Measurements from ENCODE around the gene TNIP2.
"Not testable (repeated sequence)": the region's sequence is repeated elsewhere in the genome, so short reads cannot be mapped to it uniquely, and the experiment has no call there.

The TNIP2 gene

DNA sequence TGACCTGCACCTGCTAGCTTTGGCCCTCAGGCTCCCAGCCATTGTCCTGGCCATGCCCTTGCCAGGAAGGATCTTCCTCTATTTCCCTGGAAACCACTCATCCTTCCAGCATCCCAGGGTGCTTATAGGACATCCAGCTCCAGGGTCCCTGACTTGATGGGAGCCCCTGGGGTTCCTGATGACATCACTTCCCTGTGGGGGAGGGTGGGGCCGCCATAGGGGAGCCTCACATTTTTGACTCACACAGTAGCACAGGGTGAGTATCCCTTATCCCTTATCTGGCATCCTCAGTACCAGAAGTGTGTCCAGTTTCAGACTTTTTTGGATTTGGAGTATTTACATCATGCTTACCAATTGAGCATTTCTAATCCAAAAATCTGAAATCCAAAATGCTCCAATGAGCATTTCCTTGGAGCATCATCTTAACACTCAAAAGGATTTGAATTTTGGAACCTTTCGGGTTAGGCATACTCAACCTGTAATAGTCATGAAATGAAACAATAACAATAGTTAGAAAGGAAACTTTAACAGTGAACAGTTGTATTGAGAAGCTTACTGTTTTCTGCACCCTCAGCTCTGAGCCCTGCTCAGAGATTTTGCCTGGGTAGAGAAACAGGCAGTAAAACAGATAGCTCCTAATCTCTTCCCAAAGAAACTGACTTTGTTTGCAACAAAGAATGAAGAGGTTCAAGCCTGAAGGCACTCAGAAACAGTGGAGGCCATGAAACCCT lies 22.1 kb downstream of the TNIP2 start:
- Mint-ChIP-seq H3K27ac (peak overlapping the region; percentile 45), H3K4me3 (no peak overlapping the region), H3K4me1 (no peaks in the 10 kb centered on the region), H3K36me3 (peaks cover 41% of the 10 kb centered on the region), H3K9me3 (peaks cover 11% of the 10 kb centered on the region), H3K27me3 (no peaks in the 10 kb centered on the region)
- DNase-seq = no peak
- CTCF ChIA-PET = interaction anchor here (0.6 kb wide), 1 partner anchor 28 kb away, joined by 3 read pairs; no protein-coding TSS in a partner anchor

DNA sequence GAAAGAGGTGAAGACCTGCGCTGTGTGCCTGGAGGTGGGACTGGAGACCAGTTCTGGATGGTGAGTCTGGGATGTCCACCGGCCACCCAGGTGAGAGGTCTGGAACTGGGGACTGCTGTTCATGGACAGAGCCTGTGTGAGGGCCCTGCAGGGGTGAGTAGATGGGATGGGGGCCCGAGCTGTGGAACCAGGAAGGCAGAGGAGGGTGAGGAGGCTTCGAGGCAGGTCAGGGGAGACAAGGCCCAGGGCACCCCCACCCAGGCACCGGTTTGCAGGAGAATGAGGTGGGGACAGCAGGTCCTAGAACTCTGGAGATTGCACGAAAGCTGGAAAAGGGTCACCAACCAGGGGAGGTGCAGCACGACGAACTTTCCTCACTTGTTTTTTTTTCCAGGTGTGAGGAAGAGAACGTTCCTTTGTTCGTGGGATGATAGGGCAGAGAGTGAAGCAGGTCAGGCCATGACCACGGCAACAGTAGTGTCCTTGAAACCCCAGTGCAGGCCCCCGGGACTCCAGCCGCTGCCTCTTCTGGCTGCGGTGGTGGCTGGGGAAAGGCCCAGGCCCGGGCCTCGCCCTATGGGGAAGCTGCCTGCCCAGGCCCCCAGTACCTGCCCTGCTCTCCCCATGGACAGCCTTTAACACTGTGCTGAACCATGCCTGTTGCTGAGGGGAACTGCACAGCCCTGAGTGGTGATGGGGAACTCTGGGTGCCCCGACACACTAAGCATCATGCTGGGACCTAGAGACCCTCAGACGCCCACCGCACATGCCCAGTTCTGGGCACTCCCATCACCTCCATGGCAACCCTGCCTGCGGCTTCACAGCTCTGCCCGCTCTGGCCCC lies 22.9 kb downstream of the TNIP2 start:
- peaks cover 8% of the 10 kb centered on the region for H3K9me3 Mint-ChIP-seq
- H3K27me3 Mint-ChIP-seq = no peaks in the 10 kb centered on the region
- H3K36me3 Mint-ChIP-seq = peaks cover 37% of the 10 kb centered on the region
- H3K4me3 Mint-ChIP-seq = no peak overlapping the region
- peak overlapping the region; percentile 45 for H3K27ac Mint-ChIP-seq
- no peaks in the 10 kb centered on the region for H3K4me1 Mint-ChIP-seq
- CTCF ChIA-PET = no interaction called here
- DNase-seq = no peak

DNA sequence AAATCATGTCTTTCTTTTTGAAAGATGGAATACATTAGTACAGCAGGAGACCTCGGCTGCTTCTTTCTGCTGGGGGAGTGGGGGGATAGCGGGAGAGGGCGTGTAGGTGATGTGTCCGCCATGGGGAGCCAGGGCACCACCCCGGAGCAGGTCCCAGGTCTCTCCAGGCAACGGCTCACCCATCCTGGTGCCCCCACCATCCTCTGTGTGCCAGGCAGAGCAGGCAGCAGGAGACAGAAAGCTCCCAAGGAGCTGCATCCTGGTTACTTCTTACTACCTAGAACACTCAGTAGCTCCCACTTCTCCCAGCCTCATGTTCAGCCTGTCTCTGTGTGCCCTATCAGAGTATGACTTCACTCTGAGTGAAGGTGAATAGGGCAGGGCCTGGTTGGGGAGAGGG lies 23.6 kb downstream of the TNIP2 start:
- H3K36me3 Mint-ChIP-seq = peaks cover 37% of the 10 kb centered on the region
- CTCF ChIA-PET = no interaction called here

DNA sequence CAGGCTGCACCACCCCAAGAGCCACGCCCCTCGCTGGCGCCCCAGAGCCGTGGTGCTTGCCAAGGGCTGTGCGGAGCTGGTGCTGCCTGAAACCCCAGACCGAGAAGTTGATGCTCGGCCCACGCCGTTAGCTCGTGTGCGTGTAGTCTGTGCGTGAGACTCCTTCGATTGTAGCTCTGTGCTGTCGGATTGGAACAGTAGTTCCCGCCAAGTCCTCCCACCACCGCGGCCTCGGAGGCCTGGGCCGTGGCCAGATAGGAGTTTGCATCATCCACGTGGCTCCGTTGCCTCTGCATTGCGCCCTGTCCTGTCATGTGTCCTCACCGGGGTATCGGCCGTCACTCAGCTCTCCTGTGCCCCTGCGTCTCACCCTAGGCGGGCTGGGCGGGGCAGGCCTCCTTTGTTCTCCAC lies 24.2 kb downstream of the TNIP2 start:
- H3K4me1 Mint-ChIP-seq = no peaks in the 10 kb centered on the region
- H3K27ac Mint-ChIP-seq = peak overlapping the region; percentile 20
- peaks cover 38% of the 10 kb centered on the region for H3K36me3 Mint-ChIP-seq
- peaks cover 8% of the 10 kb centered on the region for H3K9me3 Mint-ChIP-seq
- H3K27me3 Mint-ChIP-seq = no peaks in the 10 kb centered on the region
- CTCF ChIA-PET = no interaction called here
- no peak for DNase-seq
- no peak overlapping the region for H3K4me3 Mint-ChIP-seq

More for the DNA sequence above, 23.6 kb downstream of the TNIP2 start:
- no peak overlapping the region for H3K27ac Mint-ChIP-seq
- no peaks in the 10 kb centered on the region for H3K4me1 Mint-ChIP-seq
- H3K27me3 Mint-ChIP-seq = no peaks in the 10 kb centered on the region
- no peak overlapping the region for H3K4me3 Mint-ChIP-seq
- peaks cover 8% of the 10 kb centered on the region for H3K9me3 Mint-ChIP-seq
- DNase-seq = no peak

DNA sequence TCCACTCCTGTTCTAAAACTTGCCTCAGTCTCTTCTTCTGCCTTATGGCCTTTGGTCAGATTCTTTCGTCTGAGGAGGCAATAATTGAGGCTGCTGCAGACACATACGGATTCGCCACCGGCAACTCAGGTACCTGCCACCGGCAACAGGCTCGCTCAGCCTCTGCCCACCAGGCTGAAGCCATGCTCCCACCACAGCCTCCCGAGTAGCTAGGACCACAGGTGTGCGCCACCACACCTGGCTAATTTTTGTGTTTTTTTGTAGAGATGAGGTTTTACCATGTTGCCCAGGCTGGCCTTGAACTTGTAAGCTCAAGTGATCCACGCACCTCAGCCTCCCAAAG lies 26.6 kb downstream of the TNIP2 start:
- Mint-ChIP-seq H3K4me1 (peaks cover 2% of the 10 kb centered on the region), H3K9me3 (no peaks in the 10 kb centered on the region), H3K27me3 (no peaks in the 10 kb centered on the region), H3K36me3 (peaks cover 25% of the 10 kb centered on the region), H3K27ac (no peak overlapping the region), H3K4me3 (no peak overlapping the region)
- DNase-seq = no peak
- CTCF ChIA-PET = interaction anchor here (1.2 kb wide), 1 partner anchor 224 kb away, joined by 4 read pairs; no protein-coding TSS in a partner anchor

DNA sequence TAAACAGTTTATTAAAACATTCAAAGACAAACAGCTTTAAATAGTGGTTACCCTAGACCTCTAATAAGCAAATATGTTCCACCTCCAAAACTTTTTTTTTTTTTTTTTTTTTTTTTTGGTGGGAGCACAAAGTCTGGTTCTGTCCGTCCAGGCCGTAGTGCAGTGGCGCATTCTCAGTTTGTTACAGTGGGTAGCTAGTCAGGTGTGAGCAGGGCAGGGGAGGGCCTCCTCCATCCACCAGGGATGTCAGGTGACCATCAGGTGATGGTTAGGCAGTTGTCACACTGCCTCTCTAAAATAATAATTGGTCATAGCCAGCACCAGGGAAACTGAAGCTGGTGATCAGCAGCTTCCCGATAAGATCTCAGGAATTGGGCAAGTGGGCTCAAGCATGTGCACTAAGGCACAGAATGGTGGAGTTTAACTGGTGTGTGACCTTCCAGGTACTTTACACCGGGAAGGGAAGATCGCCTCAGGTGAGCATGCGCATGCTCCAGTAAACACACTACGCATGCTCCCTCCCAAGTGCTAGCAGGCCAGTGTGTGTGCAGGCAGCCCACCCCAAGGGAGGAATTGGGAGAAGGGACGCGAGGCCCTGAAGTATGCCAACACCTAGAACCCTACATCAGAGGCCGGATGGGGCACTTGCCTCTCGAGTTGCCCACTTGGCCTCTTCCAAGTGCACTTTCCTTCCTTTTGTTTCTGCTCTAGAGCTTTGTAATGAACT lies 27.2 kb downstream of the TNIP2 start:
- Mint-ChIP-seq H3K27ac (no peak overlapping the region), H3K9me3 (no peaks in the 10 kb centered on the region), H3K4me3 (no peak overlapping the region), H3K27me3 (no peaks in the 10 kb centered on the region), H3K36me3 (peaks cover 23% of the 10 kb centered on the region), H3K4me1 (peaks cover 8% of the 10 kb centered on the region)
- CTCF ChIA-PET = no interaction called here
- no peak for DNase-seq

DNA sequence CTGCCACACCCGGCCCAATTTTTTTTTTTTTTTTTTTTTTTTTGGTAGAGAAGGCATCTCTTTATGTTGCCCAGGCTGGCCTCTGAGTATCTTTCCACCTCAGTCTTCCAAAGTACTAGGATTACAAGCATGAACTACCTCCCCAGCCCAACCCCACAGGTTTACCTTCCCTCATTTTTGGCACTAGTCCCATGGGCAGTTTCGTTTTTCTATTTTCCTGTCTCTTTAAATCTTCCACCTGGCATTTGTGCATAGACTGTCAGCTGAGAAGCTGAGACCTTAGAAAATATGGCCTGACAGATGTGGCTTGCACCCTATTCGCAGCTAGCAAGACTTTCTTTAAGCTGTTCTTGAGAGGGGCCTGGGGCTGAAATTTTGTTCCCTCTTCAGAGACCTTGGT lies 27.9 kb downstream of the TNIP2 start:
- H3K9me3 Mint-ChIP-seq = no peaks in the 10 kb centered on the region

DNA sequence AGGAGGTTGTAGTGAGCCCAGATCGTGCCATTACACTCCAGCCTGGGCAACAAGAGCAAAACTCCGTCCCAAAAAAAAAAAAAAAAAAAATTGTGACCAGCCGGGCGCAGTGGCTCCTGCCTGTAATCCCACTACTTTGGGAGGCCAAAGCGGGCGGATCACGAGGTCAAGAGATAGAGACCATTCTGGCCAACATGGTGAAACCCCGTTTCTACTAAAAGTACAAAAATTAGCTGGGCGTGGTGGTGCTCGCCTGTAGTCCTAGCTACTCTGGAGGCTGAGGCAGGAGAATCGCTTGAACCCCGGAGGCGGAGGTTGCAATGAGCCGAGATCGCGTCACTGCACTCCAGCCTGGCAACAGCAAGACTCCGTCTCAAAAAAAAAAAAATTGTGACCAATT lies 29.3 kb downstream of the TNIP2 start:
- CTCF ChIA-PET, DNase-seq, H3K27me3 Mint-ChIP-seq, H3K4me3 Mint-ChIP-seq, H3K27ac Mint-ChIP-seq, H3K9me3 Mint-ChIP-seq: not testable (repeated sequence)
- peaks cover 16% of the 10 kb centered on the region for H3K4me1 Mint-ChIP-seq
- peaks cover 20% of the 10 kb centered on the region for H3K36me3 Mint-ChIP-seq

More for the DNA sequence above, 27.9 kb downstream of the TNIP2 start:
- Mint-ChIP-seq H3K4me3 (no peak overlapping the region), H3K36me3 (peaks cover 23% of the 10 kb centered on the region), H3K4me1 (peaks cover 12% of the 10 kb centered on the region), H3K27me3 (no peaks in the 10 kb centered on the region), H3K27ac (no peak overlapping the region)
- no peak for DNase-seq
- CTCF ChIA-PET = no interaction called here

DNA sequence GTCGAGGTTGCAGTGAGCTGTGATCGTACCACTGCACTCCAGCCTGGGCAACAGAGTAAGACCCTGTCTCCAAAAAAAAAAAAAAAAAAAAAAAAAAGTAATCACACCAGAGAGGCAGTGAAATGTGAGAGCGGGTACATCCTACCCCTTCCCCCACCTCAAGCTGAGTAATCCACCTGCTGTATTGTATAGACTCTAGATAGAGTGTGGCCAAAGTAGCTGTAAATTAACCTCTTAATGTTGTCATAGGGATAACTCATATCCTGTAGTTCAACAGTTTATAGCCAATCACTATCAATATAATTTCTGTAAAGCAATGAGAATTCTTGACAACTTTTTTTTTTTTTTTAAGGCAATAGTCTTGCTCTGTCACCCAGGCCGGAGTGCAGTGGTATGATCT lies 30.8 kb downstream of the TNIP2 start:
- Mint-ChIP-seq H3K36me3 (peaks cover 19% of the 10 kb centered on the region), H3K9me3 (no peaks in the 10 kb centered on the region), H3K27me3 (no peaks in the 10 kb centered on the region), H3K4me3 (no peak overlapping the region), H3K4me1 (peaks cover 16% of the 10 kb centered on the region), H3K27ac (no peak overlapping the region)
- CTCF ChIA-PET = no interaction called here
- DNase-seq = no peak

DNA sequence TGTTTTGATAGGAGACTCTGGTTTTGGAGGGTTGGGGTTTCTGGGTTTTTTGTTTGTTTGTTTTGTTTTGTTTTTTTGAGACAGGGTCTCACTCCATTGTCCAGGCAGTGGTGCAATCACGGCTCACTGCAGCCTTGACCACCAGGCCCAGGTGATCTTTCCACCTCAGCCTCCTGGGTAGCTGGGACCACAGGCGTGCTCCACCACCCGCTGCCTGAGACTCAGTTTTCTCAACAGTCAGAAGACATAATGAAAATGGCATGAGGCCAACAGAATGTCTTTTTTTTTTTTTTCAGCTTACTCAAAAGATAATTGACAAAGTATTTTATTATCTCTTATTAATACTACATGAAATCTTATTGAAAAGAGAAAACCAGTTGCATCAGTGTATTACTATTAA lies 32.4 kb downstream of the TNIP2 start:
- Mint-ChIP-seq H3K27me3 (no peaks in the 10 kb centered on the region), H3K4me3 (no peak overlapping the region), H3K27ac (no peak overlapping the region), H3K9me3 (no peaks in the 10 kb centered on the region), H3K4me1 (peaks cover 16% of the 10 kb centered on the region), H3K36me3 (peaks cover 25% of the 10 kb centered on the region)
- CTCF ChIA-PET = no interaction called here
- DNase-seq = no peak

DNA sequence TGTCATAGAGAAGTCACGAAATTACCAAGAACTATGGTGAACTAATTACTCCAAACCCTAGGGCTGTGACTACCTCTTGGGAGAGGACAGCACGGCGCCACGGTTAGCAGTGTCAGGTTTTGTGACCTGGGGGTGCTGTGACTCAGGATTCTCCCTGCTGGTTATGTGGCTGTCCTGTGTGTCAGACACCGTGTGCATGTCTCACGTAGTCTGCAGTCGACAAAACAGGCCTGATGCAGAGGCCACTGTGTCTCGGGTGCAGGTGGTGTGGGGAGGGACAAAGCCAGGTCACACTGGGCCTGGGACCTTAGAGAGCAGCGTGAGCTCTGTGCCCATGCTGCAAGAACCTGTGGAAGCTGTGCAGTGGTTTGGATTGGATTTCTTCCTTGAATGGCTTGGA lies 34.1 kb downstream of the TNIP2 start:
- no peaks in the 10 kb centered on the region for H3K9me3 Mint-ChIP-seq
- DNase-seq = no peak
- H3K4me1 Mint-ChIP-seq = peaks cover 16% of the 10 kb centered on the region

DNA sequence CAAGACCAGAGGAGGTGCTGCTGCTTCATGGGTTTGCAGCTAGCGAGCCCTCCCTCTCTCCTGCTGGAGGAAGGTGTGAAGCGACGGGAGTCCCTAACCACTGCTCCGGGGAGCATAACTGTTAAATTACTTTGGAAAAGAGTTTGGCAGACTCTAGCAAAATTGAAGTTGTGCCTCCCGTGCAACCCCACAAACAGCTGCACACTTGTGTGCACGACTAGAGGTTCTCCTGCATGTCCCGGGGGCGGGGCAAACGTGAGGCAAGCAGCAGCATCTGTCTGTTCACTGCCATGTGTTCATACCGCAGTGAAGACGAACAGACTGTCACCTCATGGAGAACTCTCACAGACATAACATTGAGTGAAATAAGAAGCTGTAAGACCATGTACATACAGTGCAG lies 34.5 kb downstream of the TNIP2 start:
- Mint-ChIP-seq H3K27me3 (no peaks in the 10 kb centered on the region), H3K36me3 (peaks cover 28% of the 10 kb centered on the region), H3K4me3 (no peak overlapping the region), H3K27ac (no peak overlapping the region), H3K9me3 (no peaks in the 10 kb centered on the region), H3K4me1 (peaks cover 16% of the 10 kb centered on the region)
- CTCF ChIA-PET = no interaction called here
- no peak for DNase-seq

More for the DNA sequence above, 34.1 kb downstream of the TNIP2 start:
- no peaks in the 10 kb centered on the region for H3K27me3 Mint-ChIP-seq
- no peak overlapping the region for H3K4me3 Mint-ChIP-seq
- no peak overlapping the region for H3K27ac Mint-ChIP-seq
- CTCF ChIA-PET = no interaction called here
- H3K36me3 Mint-ChIP-seq = peaks cover 28% of the 10 kb centered on the region

DNA sequence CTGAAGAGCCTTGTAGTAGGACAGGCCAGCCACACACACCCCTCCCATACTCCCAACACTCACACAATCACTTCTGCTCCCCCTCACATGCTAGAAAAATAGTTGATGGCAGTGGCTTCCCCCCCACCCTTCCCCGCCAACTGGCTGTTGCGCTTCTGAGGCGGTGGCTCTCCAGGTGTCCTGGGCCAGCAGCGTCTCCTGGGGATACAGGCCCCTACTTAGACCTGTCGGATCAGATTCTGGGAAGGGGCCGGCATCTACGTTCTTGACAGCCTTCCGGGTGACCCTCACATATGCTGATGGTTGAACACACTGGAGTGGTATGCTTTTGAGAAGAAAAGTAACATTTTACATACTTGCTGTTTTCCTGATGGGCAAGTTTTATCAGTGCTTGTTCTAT lies 39.9 kb downstream of the TNIP2 start:
- CTCF ChIA-PET = no interaction called here
- Mint-ChIP-seq H3K27me3 (no peaks in the 10 kb centered on the region), H3K36me3 (peaks cover 37% of the 10 kb centered on the region), H3K4me1 (peaks cover 23% of the 10 kb centered on the region), H3K4me3 (no peak overlapping the region), H3K27ac (peak overlapping the region; percentile 14), H3K9me3 (no peaks in the 10 kb centered on the region)
- no peak for DNase-seq

DNA sequence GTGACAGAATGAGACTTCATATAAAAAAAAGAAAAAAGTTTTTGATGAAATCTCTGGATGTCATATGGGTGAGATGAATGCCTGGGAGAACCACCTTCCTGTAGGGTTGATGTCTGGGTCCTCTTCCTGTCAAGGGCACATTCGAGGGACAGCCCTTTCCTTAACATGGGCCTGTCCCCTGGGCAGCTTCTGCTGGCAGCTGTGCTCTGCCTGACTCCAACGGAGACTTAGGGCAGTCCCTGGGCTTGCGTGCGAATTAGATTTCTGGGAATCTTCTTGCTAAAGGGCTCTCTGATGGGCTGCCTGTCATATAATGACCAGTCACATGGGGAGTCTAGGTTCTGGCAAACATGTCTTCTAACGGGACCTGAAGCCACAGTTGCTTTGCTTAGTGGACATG lies 40.7 kb downstream of the TNIP2 start:
- no peaks in the 10 kb centered on the region for H3K9me3 Mint-ChIP-seq
- peaks cover 36% of the 10 kb centered on the region for H3K36me3 Mint-ChIP-seq
- no peaks in the 10 kb centered on the region for H3K27me3 Mint-ChIP-seq
- H3K4me1 Mint-ChIP-seq = peaks cover 23% of the 10 kb centered on the region
- CTCF ChIA-PET = no interaction called here
- H3K4me3 Mint-ChIP-seq = no peak overlapping the region
- DNase-seq = no peak
- H3K27ac Mint-ChIP-seq = peak overlapping the region; percentile 64
